Neural progenitor cell (in vitro differentiated cells): ENCODE data around the gene CDC14A.

Experiments used
- EZH2 ChIP-seq: fragments of 200-600 bp; sonication (generic); IDR thresholded peaks from 2 replicates; pipeline ENCODE4 v1.6.1; 2017; ENCODE audit warnings: antibody characterized with exemption, mild to moderate bottlenecking, moderate library complexity
- EZH2phosphoT487 ChIP-seq: fragments of 200-600 bp; sonication (generic); IDR thresholded peaks from 2 replicates; pipeline ENCODE4 v1.6.1; 2017; ENCODE audit warnings: antibody characterized with exemption
- TF ChIP-seq, protein P1 (sequence below): fragments of 200-600 bp; sonication (generic); IDR thresholded peaks from 2 replicates; pipeline ENCODE4 v1.5.1; 2017; ENCODE audit warnings: antibody characterized with exemption, mild to moderate bottlenecking

DNA sequence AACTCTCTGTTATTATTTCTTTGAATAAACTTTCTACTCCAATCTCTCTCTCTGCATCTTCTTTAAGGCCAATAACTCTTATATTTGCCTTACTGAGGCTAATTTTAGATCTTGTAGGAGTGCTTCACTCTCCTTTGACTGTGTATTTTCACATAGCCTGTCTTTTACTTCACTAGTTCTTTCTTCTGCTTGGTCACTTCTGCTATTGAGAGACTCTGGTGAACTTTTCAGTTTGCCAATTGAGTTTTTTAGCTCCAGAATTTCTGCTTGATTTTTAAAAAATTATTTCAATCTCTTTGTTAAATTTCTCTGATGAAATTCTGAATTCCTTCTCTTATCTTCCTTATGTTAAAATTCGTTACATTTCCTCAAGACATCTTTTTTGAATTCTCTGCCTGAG lies 203.9 kb downstream of the CDC14A start:
- TF ChIP-seq EZH2phosphoT487 (no peak), EZH2 (no peak)
- TF ChIP-seq, protein P1, sequence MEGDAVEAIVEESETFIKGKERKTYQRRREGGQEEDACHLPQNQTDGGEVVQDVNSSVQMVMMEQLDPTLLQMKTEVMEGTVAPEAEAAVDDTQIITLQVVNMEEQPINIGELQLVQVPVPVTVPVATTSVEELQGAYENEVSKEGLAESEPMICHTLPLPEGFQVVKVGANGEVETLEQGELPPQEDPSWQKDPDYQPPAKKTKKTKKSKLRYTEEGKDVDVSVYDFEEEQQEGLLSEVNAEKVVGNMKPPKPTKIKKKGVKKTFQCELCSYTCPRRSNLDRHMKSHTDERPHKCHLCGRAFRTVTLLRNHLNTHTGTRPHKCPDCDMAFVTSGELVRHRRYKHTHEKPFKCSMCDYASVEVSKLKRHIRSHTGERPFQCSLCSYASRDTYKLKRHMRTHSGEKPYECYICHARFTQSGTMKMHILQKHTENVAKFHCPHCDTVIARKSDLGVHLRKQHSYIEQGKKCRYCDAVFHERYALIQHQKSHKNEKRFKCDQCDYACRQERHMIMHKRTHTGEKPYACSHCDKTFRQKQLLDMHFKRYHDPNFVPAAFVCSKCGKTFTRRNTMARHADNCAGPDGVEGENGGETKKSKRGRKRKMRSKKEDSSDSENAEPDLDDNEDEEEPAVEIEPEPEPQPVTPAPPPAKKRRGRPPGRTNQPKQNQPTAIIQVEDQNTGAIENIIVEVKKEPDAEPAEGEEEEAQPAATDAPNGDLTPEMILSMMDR: no peak
